HepG2 (cell line): ENCODE measurements around the gene CMIP. TPM values are rescaled to one million over a fixed set of nuclear protein-coding genes. Genes with fewer than 3 reads are reported as not detected.

Source experiments
- ATAC-seq: fragments of 200-7000 bp; cut with Tn5 transposase; 3 replicates; pipeline ENCODE4 v1.9.1; 2020; ENCODE audit warnings: mild to moderate bottlenecking, moderate library complexity
- BruUV-seq: library from RNA; stranded (reverse); fragments of 400-500 nt; replicated peaks from 2 replicates; lab custom pipeline; 2021; lab: Mats Ljungman, UMichigan
- CTCF ChIA-PET: fragments of 300-600 bp; formaldehyde crosslinking; extraction: SDS; loops from one replicate; lab custom pipeline; 2021; ENCODE audit warnings: low total read pairs, inconsistent platforms, low intra/inter-chr PET ratio; lab: Yijun Ruan, JAX
- POLR2A ChIA-PET: fragments of 350-600 bp; sonication (Branson Sonifier 250); formaldehyde crosslinking; loops from one replicate; lab custom pipeline; 2020; ENCODE audit warnings: antibody characterized with exemption, inconsistent platforms; lab: Yijun Ruan, JAX
- DNase-seq: peaks from one replicate; pipeline ENCODE4 v3.0.0-alpha.2; 2015; ENCODE audit warnings: low spot score
- FAIRE-seq: peaks from 3 replicates; lab custom pipeline; 2011; peaks lifted over from hg19 to GRCh38; lab: Jason Lieb, UNC
- H2AFZ ChIP-seq: one replicate; pipeline ENCODE4 v1.6.1; 2011; ENCODE audit warnings: low read length, inconsistent platforms
- H3K27ac ChIP-seq: fragments of 300-600 bp; 3 replicates; pipeline ENCODE4 v1.8.0; 2011; ENCODE audit warnings: mixed run types, mild to moderate bottlenecking, mixed read lengths, low read length, inconsistent platforms; ENCODE audit not compliant: insufficient read depth; ENCODE audit errors: extremely low read length
- H3K27me3 ChIP-seq, 2 experiments: fragments of 200-600 bp in 1 of 2; 2 replicates in 1 of 2; 3 replicates in 1 of 2; pipeline versions ENCODE4 v1.6.0 to v1.8.0; 2011; ENCODE audit warnings: low read length in 2 of 2, mild to moderate bottlenecking in 2 of 2, moderate library complexity in 2 of 2, inconsistent platforms in 1 of 2; ENCODE audit not compliant: insufficient read depth in 2 of 2, control insufficient read depth in 1 of 2
- H3K36me3 ChIP-seq, 2 experiments: fragments of 200-600 bp in 1 of 2; replicated peaks in 1 of 2; 2 replicates in 1 of 2; 3 replicates in 1 of 2; pipeline versions ENCODE4 v1.5.1 to v1.8.0; 2011; ENCODE audit warnings: low read length in 2 of 2, inconsistent platforms in 1 of 2; ENCODE audit not compliant: insufficient read depth in 2 of 2, control insufficient read depth in 1 of 2
- H3K4me1 ChIP-seq: 2 replicates; pipeline ENCODE4 v1.5.1; 2012; ENCODE audit warnings: low read length, inconsistent platforms; ENCODE audit not compliant: insufficient read depth
- H3K4me2 ChIP-seq: 2 replicates; pipeline ENCODE4 v1.6.0; 2011; ENCODE audit warnings: low read depth, low read length, inconsistent platforms
- H3K4me3 ChIP-seq, 3 experiments: fragments of 200-600 bp in 1 of 3; sonication (generic), shearing (Covaris generic) in 1 of 3; replicated peaks in 1 of 3; 2 replicates each; pipeline ENCODE4 v1.5.1; 2011 to 2016; ENCODE audit warnings: low read length in 3 of 3, inconsistent platforms in 2 of 3, low read depth in 2 of 3, mild to moderate bottlenecking in 2 of 3, control low read depth in 1 of 3, mixed read lengths in 1 of 3; ENCODE audit not compliant: insufficient read depth in 1 of 3
- H3K79me2 ChIP-seq: one replicate; pipeline ENCODE4 v1.6.1; 2011; ENCODE audit warnings: low read length, inconsistent platforms; ENCODE audit not compliant: insufficient read depth
- H3K9ac ChIP-seq: 2 replicates; pipeline ENCODE4 v1.6.0; 2011; ENCODE audit warnings: mild to moderate bottlenecking, low read depth, low read length, inconsistent platforms; ENCODE audit not compliant: insufficient read depth
- H3K9me3 ChIP-seq: 2 replicates; pipeline ENCODE4 v1.5.1; 2012; ENCODE audit warnings: mild to moderate bottlenecking, low read length
- H4K20me1 ChIP-seq: 2 replicates; pipeline ENCODE4 v1.6.0; 2011; ENCODE audit warnings: inconsistent platforms, mild to moderate bottlenecking, low read length, moderate library complexity; ENCODE audit not compliant: insufficient read depth
- AGO2 ChIP-seq: fragments of 200-400 bp; formaldehyde crosslinking; optimal IDR thresholded peaks from 2 replicates; pipeline ENCODE3; 2017; ENCODE audit warnings: mild to moderate bottlenecking, low read depth, low read length, moderate library complexity
- HOXA7 ChIP-seq: sonication (generic); formaldehyde crosslinking; IDR thresholded peaks from 2 replicates; pipeline ENCODE4 v1.8.1; 2022; ENCODE audit warnings: mild to moderate bottlenecking, missing genetic modification reagents, moderate library complexity
- MYC ChIP-seq: sonication (generic); formaldehyde crosslinking; IDR thresholded peaks from 2 replicates; pipeline ENCODE4 v1.9.0; 2021; ENCODE audit warnings: missing genetic modification reagents, borderline replicate concordance
- RBM22 ChIP-seq: fragments of 200-400 bp; formaldehyde crosslinking; optimal IDR thresholded peaks from 2 replicates; pipeline ENCODE3; 2017; ENCODE audit warnings: mild to moderate bottlenecking, low read length, moderate library complexity
- ZBTB33 ChIP-seq: sonication (generic); formaldehyde crosslinking; IDR thresholded peaks from 2 replicates; pipeline ENCODE4 v1.4.0; 2020; ENCODE audit warnings: missing genetic modification reagents
- ZNF354B ChIP-seq: sonication (generic); formaldehyde crosslinking; IDR thresholded peaks from 2 replicates; pipeline ENCODE4 v1.8.0; 2022; ENCODE audit warnings: mild to moderate bottlenecking, missing genetic modification reagents
- ZNF629 ChIP-seq: sonication (generic); formaldehyde crosslinking; conservative IDR thresholded peaks from 2 replicates; pipeline ENCODE4 v1.5.0; 2020; ENCODE audit warnings: missing genetic modification reagents
- ZNF768 ChIP-seq: sonication (generic); formaldehyde crosslinking; IDR thresholded peaks from 2 replicates; pipeline ENCODE4 v1.4.0; 2020; ENCODE audit warnings: missing genetic modification reagents
- ZNF891 ChIP-seq: sonication (generic); formaldehyde crosslinking; IDR thresholded peaks from 2 replicates; pipeline ENCODE4 v1.5.0; 2020; ENCODE audit warnings: mild to moderate bottlenecking, missing genetic modification reagents
- WGBS: methylation state at CpG from one replicate; pipeline ENCODE4 v1.1.6; 2017; ENCODE audit warnings: low lambda C conversion rate; 5-methylcytosine and 5-hydroxymethylcytosine counted together
- in situ Hi-C: cut with HindIII; loops from 2 replicates; pipeline ENCODE4 v1.10.0; 2017; ENCODE audit warnings: low pct_unique_long_range_greater_than_20kb; ENCODE audit not compliant: extremely low pct_ligation_motif_present
- intact Hi-C: fragments of 100-400 bp; cut with micrococcal nuclease; formaldehyde crosslinking; loops from one replicate; pipeline ENCODE4 v1.10.0; 2022; ENCODE audit not compliant: unreplicated experiment
- polyA plus RNA-seq, 8 experiments: library from polyadenylated mRNA; depleted of rRNA in 3 of 8; stranded (reverse) in 7 of 8; unstranded in 1 of 8; fragments of >200 nt; fragmentation: Illumina TruSeq in 4 of 8; extraction: Trizol in 4 of 8; gene quantifications; 2 replicates each; pipeline versions ENCODE4 v1.2.1 to v1.2.3, GENCODE V29; 2011 to 2016; ENCODE audit warnings: low read depth in 4 of 8, missing spikeins in 1 of 8, mixed read lengths in 1 of 8; ENCODE audit not compliant: insufficient read depth in 1 of 8
- total RNA-seq, 5 experiments: library from RNA; depleted of rRNA; stranded (reverse); fragments of >200 nt; fragmentation: Illumina TruSeq; extraction: Trizol; gene quantifications; 2 replicates each; pipeline ENCODE4 v1.2.3, GENCODE V29; 2016; ENCODE audit warnings: low read depth in 1 of 5
- TF ChIP-seq, protein P1 (sequence below): sonication (generic); formaldehyde crosslinking; IDR thresholded peaks from 2 replicates; pipeline ENCODE4 v1.5.1; 2020; ENCODE audit warnings: mild to moderate bottlenecking, missing genetic modification reagents, moderate library complexity

CMIP gene
- total and polyA plus RNA-seq, 2 of the 13 experiments (the other 11 are each of a cell fraction or from before 2014, with no cell fraction given) = 10.9 to 18.1 TPM

- WGBS = 81% methylated on average over 13 of the region's 13 CpGs
- intact Hi-C loops = no loop called here
- Histone ChIP-seq H3K4me1 (peaks cover 88% of the 10 kb centered on the region), H3K9me3 (no peaks in the 10 kb centered on the region), H2AFZ (no peak overlapping the region), H3K4me3 (no peak overlapping the region), H3K27me3 (no peaks in the 10 kb centered on the region), H4K20me1 (peaks cover 99% of the 10 kb centered on the region), H3K27ac (peak overlapping the region; percentile 16), H3K9ac (no peak overlapping the region), H3K4me2 (no peak overlapping the region), H3K79me2 (peaks cover 99% of the 10 kb centered on the region), H3K36me3 (peaks cover 19 to 42% of the 10 kb centered on the region in 2 experiments; a peak in 4 of 5 replicates)
- ChIA-PET POLR2A (interaction anchor here (1.2 to 1.4 kb wide), 2 partner anchors 11 to 18 kb away, joined by 3 read pairs; no protein-coding TSS in a partner anchor), CTCF (no interaction called here)
- in situ Hi-C loops = no loop called here
- DNase-seq (no peak), ATAC-seq (no peak), FAIRE-seq (no peak)
- TF ChIP-seq ZBTB33 (peak; percentile 72), MYC (CRISPR knock-in tag) (no peak), RBM22 (peak; percentile 78), ZNF354B (no peak), AGO2 (peak; percentile 34), HOXA7 (CRISPR knock-in tag) (no peak), ZNF891 (CRISPR knock-in tag) (0 out of 2 replicates have a peak, but pooled peaks have one; percentile 38), ZNF768 (CRISPR knock-in tag) (peak; percentile 10; the same call in 1 of the 2 replicates), ZNF629 (CRISPR knock-in tag) (0 out of 2 replicates have a peak, but pooled peaks have one; percentile 44)
- TF ChIP-seq, protein P1, sequence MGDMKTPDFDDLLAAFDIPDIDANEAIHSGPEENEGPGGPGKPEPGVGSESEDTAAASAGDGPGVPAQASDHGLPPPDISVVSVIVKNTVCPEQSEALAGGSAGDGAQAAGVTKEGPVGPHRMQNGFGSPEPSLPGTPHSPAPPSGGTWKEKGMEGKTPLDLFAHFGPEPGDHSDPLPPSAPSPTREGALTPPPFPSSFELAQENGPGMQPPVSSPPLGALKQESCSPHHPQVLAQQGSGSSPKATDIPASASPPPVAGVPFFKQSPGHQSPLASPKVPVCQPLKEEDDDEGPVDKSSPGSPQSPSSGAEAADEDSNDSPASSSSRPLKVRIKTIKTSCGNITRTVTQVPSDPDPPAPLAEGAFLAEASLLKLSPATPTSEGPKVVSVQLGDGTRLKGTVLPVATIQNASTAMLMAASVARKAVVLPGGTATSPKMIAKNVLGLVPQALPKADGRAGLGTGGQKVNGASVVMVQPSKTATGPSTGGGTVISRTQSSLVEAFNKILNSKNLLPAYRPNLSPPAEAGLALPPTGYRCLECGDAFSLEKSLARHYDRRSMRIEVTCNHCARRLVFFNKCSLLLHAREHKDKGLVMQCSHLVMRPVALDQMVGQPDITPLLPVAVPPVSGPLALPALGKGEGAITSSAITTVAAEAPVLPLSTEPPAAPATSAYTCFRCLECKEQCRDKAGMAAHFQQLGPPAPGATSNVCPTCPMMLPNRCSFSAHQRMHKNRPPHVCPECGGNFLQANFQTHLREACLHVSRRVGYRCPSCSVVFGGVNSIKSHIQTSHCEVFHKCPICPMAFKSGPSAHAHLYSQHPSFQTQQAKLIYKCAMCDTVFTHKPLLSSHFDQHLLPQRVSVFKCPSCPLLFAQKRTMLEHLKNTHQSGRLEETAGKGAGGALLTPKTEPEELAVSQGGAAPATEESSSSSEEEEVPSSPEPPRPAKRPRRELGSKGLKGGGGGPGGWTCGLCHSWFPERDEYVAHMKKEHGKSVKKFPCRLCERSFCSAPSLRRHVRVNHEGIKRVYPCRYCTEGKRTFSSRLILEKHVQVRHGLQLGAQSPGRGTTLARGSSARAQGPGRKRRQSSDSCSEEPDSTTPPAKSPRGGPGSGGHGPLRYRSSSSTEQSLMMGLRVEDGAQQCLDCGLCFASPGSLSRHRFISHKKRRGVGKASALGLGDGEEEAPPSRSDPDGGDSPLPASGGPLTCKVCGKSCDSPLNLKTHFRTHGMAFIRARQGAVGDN (CRISPR knock-in tag) = peak; percentile 46
- BruUV-seq = no TSS peak
Measured at GRCh38 chr16:81469710-81470535, 25.3 kb downstream of the CMIP start.
